NCI-H345 (cell line): Measurements from ENCODE around the gene MYO15B.

Experiments used
- DNase-seq: peaks from one replicate; lab custom pipeline; 2025; lab: John Stamatoyannopoulos, UW

Gene MYO15B

GRCh38 chr17:75603123-75603522 is 15.5 kb downstream of the MYO15B start:
- no peak for DNase-seq

GRCh38 chr17:75604034-75604695 is 16.6 kb downstream of the MYO15B start:
- no peak for DNase-seq

- DNase-seq, result no peak
These were observed 18.2 kb downstream of the MYO15B start for GRCh38 chr17:75605790-75606189.

GRCh38 chr17:75607086-75607485 is 19.5 kb downstream of the MYO15B start:
- DNase-seq, result no peak

- DNase-seq, result no peak
These were observed 22.7 kb downstream of the MYO15B start for GRCh38 chr17:75610103-75610984.

GRCh38 chr17:75611851-75612429 is 24.3 kb downstream of the MYO15B start:
- DNase-seq, result no peak

- no peak for DNase-seq
These were observed 25.5 kb downstream of the MYO15B start for GRCh38 chr17:75612906-75613626.

GRCh38 chr17:75614006-75614405 is 26.4 kb downstream of the MYO15B start:
- DNase-seq, result no peak

- no peak for DNase-seq
These were observed 27.1 kb downstream of the MYO15B start for GRCh38 chr17:75614556-75615270.

GRCh38 chr17:75615301-75615700 is 27.7 kb downstream of the MYO15B start:
- DNase-seq, result no peak

- no peak for DNase-seq
These were observed 29.0 kb downstream of the MYO15B start for GRCh38 chr17:75616521-75617122.

- DNase-seq, result no peak
These were observed 29.6 kb downstream of the MYO15B start for GRCh38 chr17:75617218-75617617.

GRCh38 chr17:75617675-75618074 is 30.1 kb downstream of the MYO15B start:
- no peak for DNase-seq

GRCh38 chr17:75619506-75620431 is 32.2 kb downstream of the MYO15B start:
- peak; percentile 4 for DNase-seq

GRCh38 chr17:75621489-75621888 is 33.9 kb downstream of the MYO15B start:
- no peak for DNase-seq

GRCh38 chr17:75622076-75622475 is 34.5 kb downstream of the MYO15B start:
- no peak for DNase-seq

GRCh38 chr17:75622771-75623273 is 35.2 kb downstream of the MYO15B start:
- DNase-seq, result no peak

GRCh38 chr17:75623386-75623785 is 35.8 kb downstream of the MYO15B start:
- DNase-seq, result no peak

GRCh38 chr17:75624021-75624420 is 36.4 kb downstream of the MYO15B start:
- DNase-seq, result no peak
